HG03280 (cell line): ENCODE data around the gene IL19.

Experiments used
- ATAC-seq: cut with Tn5 transposase; IDR thresholded peaks from one replicate; pipeline ENCODE4 v1.9.1; 2021; ENCODE audit warnings: mild to moderate bottlenecking, moderate library complexity; ENCODE audit not compliant: unreplicated experiment

IL19 gene

GRCh38 chr1:206797534-206798383 is 27.2 kb downstream of the IL19 start:
- ATAC-seq = no peak

DNA sequence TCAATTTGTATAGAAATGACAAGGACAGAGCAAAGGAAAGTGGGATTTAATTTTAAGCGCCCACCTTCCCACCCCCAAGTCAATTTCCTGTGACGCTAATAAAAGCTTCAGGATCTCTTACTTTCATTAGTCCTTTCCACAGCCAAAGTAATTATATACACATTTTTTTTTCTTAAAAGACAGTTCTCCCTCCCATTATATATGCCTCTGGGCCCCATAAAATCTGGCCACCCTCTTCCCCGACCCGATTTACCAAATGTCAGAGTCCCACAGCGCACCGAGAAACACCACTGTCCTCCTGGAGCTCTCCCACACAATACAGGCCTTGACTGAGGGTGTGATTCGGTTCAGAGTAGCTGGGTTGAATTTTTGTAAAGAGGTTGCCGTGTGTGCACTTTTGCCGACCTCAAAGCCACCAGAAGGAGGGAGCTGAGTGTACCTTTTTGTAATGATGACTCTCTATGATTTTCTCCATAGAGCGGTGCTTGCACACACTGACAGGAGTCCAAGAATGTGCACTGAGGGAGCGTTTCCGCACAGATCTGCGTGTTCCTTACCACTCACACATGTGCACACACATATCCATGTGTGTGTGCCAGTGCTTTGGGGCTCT is 27.9 kb downstream of the IL19 start:
- no peak for ATAC-seq

GRCh38 chr1:206799311-206799710 is 28.7 kb downstream of the IL19 start:
- no peak for ATAC-seq

DNA sequence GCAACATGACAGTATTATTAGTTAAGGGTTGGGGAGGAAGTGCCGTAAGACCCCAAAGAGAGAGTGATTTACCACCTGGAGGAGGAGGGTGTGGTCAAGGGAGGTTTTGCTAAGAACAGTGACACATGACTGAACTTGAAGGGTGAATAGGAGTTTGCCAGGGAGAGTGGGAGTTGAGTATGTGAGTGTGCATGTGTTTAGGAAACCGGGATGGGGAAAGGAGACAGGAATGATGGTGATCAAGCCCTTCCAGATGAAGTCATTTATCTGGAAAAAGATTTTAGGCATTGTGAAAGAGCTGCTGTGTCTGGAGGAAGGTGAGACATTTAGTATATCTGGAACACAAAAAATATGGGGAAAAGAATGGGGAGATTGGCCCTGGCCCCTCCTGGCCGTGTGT is 29.8 kb downstream of the IL19 start:
- ATAC-seq = no peak

GRCh38 chr1:206800891-206801290 is 30.3 kb downstream of the IL19 start:
- ATAC-seq = no peak

- ATAC-seq = no peak
Observed at GRCh38 chr1:206801467-206801866, 30.9 kb downstream of the IL19 start.

DNA sequence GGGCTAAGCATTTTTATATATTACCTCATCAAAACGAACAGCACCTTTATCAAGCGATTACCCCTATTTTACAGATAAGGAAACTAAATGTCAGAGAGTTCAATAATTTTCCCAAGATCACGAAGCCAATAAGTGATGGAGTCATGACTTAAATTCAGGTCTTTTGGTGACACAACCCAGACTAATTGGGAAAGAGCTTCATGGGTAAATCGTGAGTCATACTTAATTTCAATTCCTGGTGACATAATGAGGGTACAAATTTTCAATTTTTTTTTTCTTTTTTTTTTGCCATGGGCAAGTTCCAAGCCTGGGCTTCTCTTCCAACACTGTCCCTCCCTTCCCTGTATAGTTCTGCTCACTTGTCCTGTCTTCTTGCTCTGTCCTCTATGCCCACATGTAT is 31.8 kb downstream of the IL19 start:
- no peak for ATAC-seq

GRCh38 chr1:206803221-206803730 is 32.7 kb downstream of the IL19 start:
- peak; percentile 96 for ATAC-seq

DNA sequence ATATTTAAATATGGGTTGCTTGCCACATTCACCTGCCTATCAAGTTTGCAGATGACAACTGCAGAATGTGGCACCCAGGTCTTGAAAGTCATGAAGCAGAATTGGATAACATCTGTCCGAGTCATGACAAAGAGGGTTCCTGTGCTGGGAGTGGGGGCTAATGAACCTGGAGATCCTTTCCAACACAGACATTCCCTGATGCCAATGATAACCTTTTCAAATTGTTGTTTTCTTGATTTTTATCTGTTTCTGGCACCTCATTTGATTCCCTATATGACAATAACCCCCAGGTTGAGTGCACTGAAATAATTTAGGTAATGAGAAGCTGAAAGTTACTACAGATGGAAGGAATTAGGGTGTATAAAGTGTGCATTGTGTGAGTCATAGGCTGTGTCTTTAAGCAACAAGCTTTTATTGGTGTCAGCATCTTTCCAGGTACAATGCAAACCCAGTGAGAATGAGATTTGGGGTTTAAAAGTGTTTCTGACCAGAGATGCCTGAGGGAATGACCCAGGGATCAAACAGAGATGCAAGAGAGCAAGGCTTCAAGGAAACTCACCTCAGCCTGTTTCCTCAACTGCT is 33.7 kb downstream of the IL19 start:
- no peak for ATAC-seq

GRCh38 chr1:206805357-206805756 is 34.8 kb downstream of the IL19 start:
- no peak for ATAC-seq

DNA sequence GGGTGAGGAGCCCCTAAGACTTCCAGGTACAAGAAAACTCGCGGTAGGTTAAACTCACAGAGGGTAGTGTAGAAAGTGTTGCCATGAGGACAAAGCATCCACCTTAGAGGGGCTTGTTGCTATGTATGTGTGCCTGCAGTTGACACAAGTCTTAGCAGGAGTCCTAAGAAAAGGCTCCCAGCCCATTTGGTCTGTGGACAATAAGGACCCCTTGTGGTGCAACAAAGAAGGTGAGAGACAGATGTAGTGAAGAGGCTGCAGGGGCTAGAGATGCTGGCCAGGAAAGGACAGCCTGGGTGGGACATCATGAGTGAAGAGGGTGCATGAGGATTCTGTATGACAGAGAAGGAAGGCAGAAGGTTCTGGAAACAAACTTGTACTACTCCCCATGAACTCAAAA is 38.0 kb downstream of the IL19 start:
- peak; percentile 67 for ATAC-seq

DNA sequence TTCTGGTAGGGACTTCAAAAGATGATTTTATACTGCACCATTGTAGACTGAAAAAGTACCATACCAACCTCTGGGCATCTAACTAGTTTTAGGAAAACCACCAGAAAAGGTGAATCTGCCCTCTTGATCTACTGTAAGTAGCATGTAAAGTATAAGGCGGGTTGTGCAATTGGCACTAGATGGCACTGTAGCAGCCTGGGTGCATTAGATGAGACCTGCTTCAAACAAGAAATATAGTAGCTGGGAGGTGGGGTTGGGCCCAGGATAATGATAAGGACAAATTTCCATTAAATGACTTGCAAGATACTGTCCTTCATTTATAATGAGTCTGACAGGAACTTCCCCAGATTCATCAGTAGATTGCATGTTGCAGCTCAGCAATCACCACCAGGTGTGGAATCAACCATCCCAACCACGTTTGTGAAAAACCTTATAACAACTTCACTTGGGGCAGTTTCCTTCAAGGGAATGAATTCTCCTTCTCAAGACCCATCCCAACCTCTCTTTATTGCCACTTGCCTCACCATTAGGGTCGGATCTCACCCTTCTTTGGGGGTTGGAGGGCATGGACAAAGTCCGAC is 39.0 kb downstream of the IL19 start:
- ATAC-seq = no peak

DNA sequence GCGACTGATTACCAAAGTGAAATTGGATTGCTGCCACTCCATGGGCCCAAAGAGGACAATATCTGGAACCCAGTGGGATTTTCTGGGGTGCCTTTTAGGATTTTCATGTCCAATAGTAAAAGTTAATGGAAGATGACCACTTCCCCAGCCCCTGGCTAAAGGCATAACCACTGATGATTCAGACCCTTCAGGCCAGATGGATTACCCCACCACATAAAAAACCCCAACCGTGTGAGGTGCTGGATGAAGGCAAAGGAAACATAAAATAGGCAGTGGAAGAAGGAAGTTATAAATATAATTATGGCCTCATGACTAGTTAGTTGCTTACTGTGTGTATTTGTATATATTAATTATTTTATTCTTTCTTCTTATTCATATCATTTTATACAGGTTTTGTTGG is 41.9 kb downstream of the IL19 start:
- no peak for ATAC-seq

- peak; percentile 43 for ATAC-seq
Observed at GRCh38 chr1:206814716-206815341, 44.3 kb downstream of the IL19 start.

DNA sequence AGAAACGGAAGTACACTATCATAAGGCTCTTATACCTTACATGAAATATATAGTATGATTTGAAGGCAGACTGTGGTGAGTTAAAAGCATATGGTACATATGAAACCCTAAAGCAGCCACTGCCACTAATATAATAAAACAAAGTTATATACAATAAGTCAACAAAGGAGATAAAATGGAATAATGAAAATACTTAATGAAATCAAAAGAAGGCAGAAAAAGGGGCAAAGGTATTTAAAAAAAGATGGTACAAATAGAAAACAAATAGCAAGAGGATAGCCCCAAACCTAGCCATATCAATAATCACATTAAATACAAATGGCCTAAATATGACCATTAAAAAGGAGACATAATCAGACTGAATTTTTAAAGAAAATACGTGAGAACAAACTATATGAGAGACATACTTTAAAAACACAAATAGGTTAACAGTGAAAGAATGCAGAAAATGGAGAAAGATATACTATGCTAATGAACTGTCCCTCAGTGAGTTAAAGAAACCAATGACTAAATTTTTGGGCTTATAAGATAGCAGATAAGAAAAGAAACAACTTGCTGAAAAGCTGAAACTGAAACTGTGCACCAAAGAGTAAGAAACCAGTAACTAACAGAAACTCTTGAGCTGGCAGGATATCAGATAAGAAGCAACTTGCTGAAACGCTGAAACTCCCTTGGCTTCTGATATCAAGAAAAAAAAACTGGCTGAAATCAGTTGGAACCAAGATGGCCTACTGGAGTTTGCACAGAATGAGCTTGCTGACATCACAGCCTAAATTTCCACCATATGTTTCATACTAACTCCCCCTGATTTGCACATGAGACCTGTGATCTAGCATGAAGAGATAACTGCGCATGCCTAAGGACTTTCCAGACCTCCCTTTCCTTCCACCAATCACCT is 46.1 kb downstream of the IL19 start:
- ATAC-seq = peak; percentile 63

DNA sequence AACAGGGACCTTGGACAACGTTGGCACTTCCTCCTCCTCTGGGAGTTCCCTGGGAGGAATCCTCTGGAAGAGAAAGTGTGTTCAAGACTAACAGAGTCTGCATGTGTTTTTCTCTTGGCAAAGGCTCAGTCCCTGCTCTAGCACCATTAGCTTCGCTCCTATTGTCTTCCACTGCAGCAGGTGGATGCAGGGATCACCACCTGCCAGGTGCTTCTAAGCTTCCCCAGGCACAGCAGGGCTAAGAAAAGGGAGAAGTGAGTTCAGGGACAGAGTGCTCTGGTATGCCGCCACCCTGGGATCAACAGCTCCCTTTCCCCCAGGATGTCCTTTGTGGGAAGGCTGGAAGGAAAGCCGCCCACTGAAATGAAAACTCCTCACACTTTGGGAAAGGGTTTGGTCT is 50.9 kb downstream of the IL19 start:
- no peak for ATAC-seq

- ATAC-seq = no peak
Observed at GRCh38 chr1:206823727-206824126, 53.2 kb downstream of the IL19 start.

DNA sequence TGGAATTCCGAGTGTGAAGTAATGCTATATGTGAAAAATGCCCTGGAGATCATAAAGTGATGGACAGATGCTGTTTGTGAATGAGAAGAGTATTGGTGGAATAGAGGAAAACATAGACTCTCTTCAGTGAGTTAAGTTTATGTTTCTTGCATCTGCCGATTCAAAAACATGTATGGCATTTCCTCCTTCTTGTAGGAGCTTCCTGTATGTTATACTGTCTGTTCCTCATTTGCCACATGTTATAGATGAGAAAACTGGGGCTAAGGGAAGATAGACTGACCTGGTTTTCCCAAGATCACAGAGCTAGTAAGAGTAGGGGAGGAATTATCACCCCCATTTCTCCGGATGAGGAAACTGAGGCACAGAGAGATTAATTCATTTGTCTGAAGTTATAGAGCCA is 53.8 kb downstream of the IL19 start:
- no peak for ATAC-seq

DNA sequence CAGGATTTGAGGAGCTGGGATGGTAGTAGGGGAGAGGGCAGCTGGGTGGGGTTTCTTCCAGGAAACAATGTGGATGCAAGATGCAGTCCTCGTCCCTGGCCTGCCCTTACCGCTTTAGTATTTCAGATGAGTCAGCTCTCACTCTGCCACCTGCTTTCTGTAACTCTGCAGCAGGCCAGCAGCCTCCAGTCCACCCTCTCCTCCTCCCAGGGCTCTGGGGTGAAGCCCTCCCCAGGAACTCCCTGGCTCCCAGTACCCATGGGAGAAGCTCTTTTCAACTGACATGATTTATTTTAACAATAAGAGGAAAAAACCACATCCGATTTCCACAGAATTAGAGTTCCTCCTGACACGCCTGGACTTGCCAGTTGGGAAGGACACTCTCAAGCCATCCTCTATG is 55.8 kb downstream of the IL19 start:
- ATAC-seq = no peak

GRCh38 chr1:206828061-206828460 is 57.5 kb downstream of the IL19 start:
- ATAC-seq = no peak
